Trophoblast cell (in vitro differentiated cells and primary cell): ENCODE measurements around the gene FBH1.
A peak's percentile ranks its signal among the peaks of the same experiment; 100 is the strongest.

Experiments
- DNase-seq, 2 donors: peaks; one replicate each; pipeline ENCODE4 v3.0.0-alpha.2; 2016
- H2AFZ ChIP-seq: 2 replicates; pipeline ENCODE4 v1.6.1; 2013; ENCODE audit warnings: low read length, moderate library complexity, mild to moderate bottlenecking; ENCODE audit not compliant: insufficient read depth, poor library complexity
- H2AK5ac ChIP-seq: 2 replicates; pipeline ENCODE4 v1.6.1; 2013; ENCODE audit warnings: mild to moderate bottlenecking, low read length
- H2BK120ac ChIP-seq: 2 replicates; pipeline ENCODE4 v1.6.1; 2013; ENCODE audit warnings: low read length, mild to moderate bottlenecking, moderate library complexity; ENCODE audit not compliant: insufficient read depth, poor library complexity
- H2BK12ac ChIP-seq: 2 replicates; pipeline ENCODE4 v1.6.1; 2013; ENCODE audit warnings: mild to moderate bottlenecking, low read length, moderate library complexity
- H2BK5ac ChIP-seq: 2 replicates; pipeline ENCODE4 v1.6.1; 2013; ENCODE audit warnings: low read length, low read depth, moderate library complexity, mild to moderate bottlenecking; ENCODE audit not compliant: poor library complexity
- H3K14ac ChIP-seq: 2 replicates; pipeline ENCODE4 v1.6.1; 2013; ENCODE audit warnings: mild to moderate bottlenecking, low read length
- H3K18ac ChIP-seq: 2 replicates; pipeline ENCODE4 v1.6.1; 2013; ENCODE audit warnings: mild to moderate bottlenecking, low read length
- H3K23ac ChIP-seq: 2 replicates; pipeline ENCODE4 v1.6.1; 2013; ENCODE audit warnings: low read length
- H3K27ac ChIP-seq: 2 replicates; pipeline ENCODE4 v1.5.1; 2013; ENCODE audit warnings: low read depth, mild to moderate bottlenecking, inconsistent platforms, low read length, moderate library complexity
- H3K27me3 ChIP-seq: 2 replicates; pipeline ENCODE4 v1.6.1; 2013; ENCODE audit warnings: inconsistent platforms, mild to moderate bottlenecking, low read length, moderate library complexity; ENCODE audit not compliant: insufficient read depth
- H3K36me3 ChIP-seq, 2 experiments: 1 replicate in 1 of 2; 2 replicates in 1 of 2; pipeline ENCODE4 v1.6.1; 2013; ENCODE audit warnings: low read length in 2 of 2, mild to moderate bottlenecking in 2 of 2, moderate library complexity in 1 of 2; ENCODE audit not compliant: insufficient read depth in 2 of 2, control insufficient read depth in 1 of 2
- H3K4ac ChIP-seq: 2 replicates; pipeline ENCODE4 v1.6.1; 2013; ENCODE audit warnings: low read depth, mild to moderate bottlenecking, low read length, moderate library complexity
- H3K4me1 ChIP-seq, 2 experiments: 1 replicate in 1 of 2; 2 replicates in 1 of 2; pipeline ENCODE4 v1.6.1; 2013; ENCODE audit warnings: low read length in 2 of 2, mild to moderate bottlenecking in 2 of 2, moderate library complexity in 1 of 2; ENCODE audit not compliant: insufficient read depth in 2 of 2, control insufficient read depth in 1 of 2
- H3K4me2 ChIP-seq: 2 replicates; pipeline ENCODE4 v1.6.1; 2013; ENCODE audit warnings: inconsistent platforms, mild to moderate bottlenecking, low read length, moderate library complexity
- H3K4me3 ChIP-seq: 2 replicates; pipeline ENCODE4 v1.5.1; 2013; ENCODE audit warnings: mild to moderate bottlenecking, low read depth, low read length, inconsistent platforms
- H3K79me1 ChIP-seq: one replicate; pipeline ENCODE4 v1.6.1; 2013; ENCODE audit warnings: low read length
- H3K79me2 ChIP-seq: 2 replicates; pipeline ENCODE4 v1.6.1; 2013; ENCODE audit warnings: low read length, mild to moderate bottlenecking; ENCODE audit not compliant: control insufficient read depth, insufficient read depth, poor library complexity
- H3K9ac ChIP-seq: 2 replicates; pipeline ENCODE4 v1.6.1; 2013; ENCODE audit warnings: mild to moderate bottlenecking, low read length
- H3K9me3 ChIP-seq: 2 replicates; pipeline ENCODE4 v1.6.1; 2013; ENCODE audit warnings: low read depth, mild to moderate bottlenecking, control low read depth, inconsistent platforms, low read length; ENCODE audit not compliant: insufficient read depth
- H4K12ac ChIP-seq: 2 replicates; pipeline ENCODE4 v1.6.1; 2013; ENCODE audit warnings: low read depth, mild to moderate bottlenecking, low read length, moderate library complexity
- H4K8ac ChIP-seq: 2 replicates; pipeline ENCODE4 v1.6.1; 2013; ENCODE audit warnings: low read depth, mild to moderate bottlenecking, low read length, moderate library complexity
- H4K91ac ChIP-seq: one replicate; pipeline ENCODE4 v1.6.1; 2013; ENCODE audit warnings: low read depth, mild to moderate bottlenecking, low read length, moderate library complexity
- WGBS: extraction: QIAGEN DNeasy Blood & Tissue Kit; methylation state at CpG from one replicate; pipeline ENCODE4 v1.1.7; 2013; ENCODE audit warnings: missing lambda C conversion rate; ENCODE audit not compliant: insufficient read length, insufficient coverage; ENCODE audit errors: extremely low coverage; 5-methylcytosine and 5-hydroxymethylcytosine counted together

Gene FBH1

DNA sequence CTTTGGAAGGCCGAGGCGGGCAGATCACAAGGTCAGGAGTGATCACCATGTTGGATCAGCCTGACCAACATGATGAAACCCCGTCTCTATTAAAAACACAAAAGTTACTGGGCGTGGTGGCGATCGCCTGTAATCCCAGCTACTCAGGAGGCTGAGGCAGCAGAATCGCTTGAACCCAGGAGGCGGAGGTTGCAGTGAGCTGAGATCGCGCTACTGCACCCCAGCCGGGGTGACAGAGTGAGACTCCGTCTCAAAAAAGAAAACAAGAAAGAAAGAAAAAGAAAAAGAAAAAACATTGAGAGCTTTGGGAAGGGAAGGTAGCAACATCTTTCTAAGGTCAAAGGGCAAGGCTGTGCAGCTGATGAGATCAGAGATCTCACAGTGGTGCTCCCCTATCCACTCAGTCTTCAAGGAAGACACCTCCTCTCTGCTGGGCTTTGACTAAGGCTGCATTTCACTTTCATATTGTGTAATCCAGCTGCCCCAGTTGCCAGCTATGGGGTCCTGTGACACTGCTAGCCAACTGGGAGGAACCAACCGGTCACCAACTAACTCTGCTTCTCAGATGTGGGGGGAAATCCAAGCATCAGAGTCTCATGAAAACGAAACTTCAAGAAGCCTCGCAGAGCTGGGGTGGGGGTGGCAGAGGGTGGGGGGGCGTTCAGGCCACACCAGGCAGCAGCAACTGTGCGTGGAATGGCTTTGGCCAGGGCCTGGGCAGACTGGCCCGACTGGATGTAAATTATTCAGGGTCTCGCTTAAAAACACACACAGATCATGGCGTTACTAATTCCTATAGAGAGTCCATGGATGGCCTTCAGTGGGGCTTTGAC is 85.8 kb downstream of the FBH1 start:
- no peak overlapping the region for H2BK120ac ChIP-seq
- H3K79me1 ChIP-seq = no peaks in the 10 kb centered on the region
- H3K9me3 ChIP-seq = no peaks in the 10 kb centered on the region
- H3K4ac ChIP-seq = no peak overlapping the region
- H3K36me3 ChIP-seq = no peaks in the 10 kb centered on the region
- H3K4me2 ChIP-seq = no peak overlapping the region
- peaks cover 6 to 7% of the 10 kb centered on the region in 2 experiments for H3K4me1 ChIP-seq
- no peak overlapping the region for H4K8ac ChIP-seq
- H4K12ac ChIP-seq = no peak overlapping the region
- H4K91ac ChIP-seq = no peak overlapping the region
- no peak overlapping the region for H3K4me3 ChIP-seq
- H2AK5ac ChIP-seq = no peak overlapping the region
- peak; percentile 21 to 34 for DNase-seq
- H3K9ac ChIP-seq = no peak overlapping the region
- H3K23ac ChIP-seq = no peak overlapping the region
- peaks cover 26% of the 10 kb centered on the region for H3K27me3 ChIP-seq
- H2BK5ac ChIP-seq = no peak overlapping the region
- H2AFZ ChIP-seq = no peak overlapping the region
- H3K27ac ChIP-seq = no peak overlapping the region
- H3K18ac ChIP-seq = no peak overlapping the region
- no peak overlapping the region for H2BK12ac ChIP-seq
- no peaks in the 10 kb centered on the region for H3K79me2 ChIP-seq
- WGBS = no CpG with 5 or more reads among the region's 20 CpGs
- no peak overlapping the region for H3K14ac ChIP-seq

DNA sequence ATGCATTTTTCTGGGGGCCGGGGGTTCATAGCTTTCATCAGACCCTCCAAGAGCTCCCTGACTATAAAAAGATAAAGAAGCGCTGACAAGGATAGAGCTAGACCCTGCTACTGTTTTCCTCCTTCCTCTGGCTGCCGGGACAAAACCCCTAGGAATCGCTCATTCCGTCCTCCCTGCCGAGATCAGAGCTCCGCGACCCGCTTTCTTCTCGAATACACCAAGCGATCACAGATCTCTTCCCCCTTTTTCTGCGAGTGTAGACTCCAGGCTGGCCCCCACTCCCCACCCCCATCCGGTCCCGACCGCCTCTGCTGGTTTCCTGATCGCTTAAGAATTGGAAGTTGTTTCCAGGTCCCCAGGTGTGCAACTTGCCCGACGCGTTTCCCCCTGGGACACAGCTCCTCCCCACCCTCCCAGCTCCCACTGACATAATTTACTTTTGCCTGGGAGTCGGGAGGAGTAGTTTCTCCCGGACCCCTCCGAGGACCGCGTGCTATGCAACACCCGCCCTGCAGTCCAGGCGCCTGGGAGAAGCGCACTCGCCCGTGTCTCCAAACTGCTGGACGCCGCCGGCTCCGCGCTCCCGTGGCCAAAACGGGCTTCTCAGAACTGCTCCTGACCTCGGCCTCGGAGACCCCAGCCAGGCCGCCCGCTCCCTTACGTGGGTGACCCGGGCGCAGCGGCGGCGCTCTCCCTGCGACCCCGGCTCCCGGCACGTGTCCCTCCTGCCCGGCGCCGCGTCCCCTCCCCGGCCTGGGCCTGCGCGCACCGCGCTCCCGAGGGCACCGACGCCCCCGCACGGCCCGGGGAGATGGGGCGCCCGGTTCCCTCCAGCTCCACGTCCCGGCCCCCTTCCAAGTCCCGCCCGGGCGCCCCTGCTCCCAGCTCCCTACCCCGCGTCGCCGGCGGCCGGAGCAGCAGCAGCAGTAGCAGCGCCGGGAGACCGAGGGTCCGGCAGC is 86.7 kb downstream of the FBH1 start:
- Histone ChIP-seq H3K23ac (no peak overlapping the region), H2BK120ac (no peak overlapping the region), H3K36me3 (no peaks in the 10 kb centered on the region), H3K79me2 (no peaks in the 10 kb centered on the region), H3K9ac (no peak overlapping the region), H2AK5ac (no peak overlapping the region), H3K4me3 (peak overlapping the region; percentile 63), H4K12ac (no peak overlapping the region), H3K27ac (no peak overlapping the region), H3K4me2 (peak overlapping the region; percentile 88), H3K18ac (no peak overlapping the region), H3K4ac (no peak overlapping the region), H3K27me3 (peaks cover 26% of the 10 kb centered on the region), H4K8ac (no peak overlapping the region), H3K4me1 (peaks cover 6 to 7% of the 10 kb centered on the region in 2 experiments), H3K14ac (no peak overlapping the region), H4K91ac (no peak overlapping the region), H2AFZ (no peak overlapping the region), H3K9me3 (no peaks in the 10 kb centered on the region), H3K79me1 (no peaks in the 10 kb centered on the region), H2BK12ac (no peak overlapping the region), H2BK5ac (no peak overlapping the region)
- WGBS = no CpG with 5 or more reads among the region's 82 CpGs
- DNase-seq = peak in 1 of 2 donors; percentile 43

GRCh38 chr10:5977471-5978229 is 87.6 kb downstream of the FBH1 start, which contains the start of gene IL15RA:
TSS of gene IL15RA (minus strand) at chr10:5977543. CDS start at chr10:5977492, 51 bp downstream.
- Histone ChIP-seq H3K27ac (no peak within 1 kb of the TSS), H3K18ac (no peak within 1 kb of the TSS), H3K4ac (no peak within 1 kb of the TSS), H3K36me3 (no peaks in the 10 kb centered on the region), H3K4me3 (peak within 1 kb of the TSS; percentile 63), H3K9me3 (no peaks in the 10 kb centered on the region), H3K4me2 (peak within 1 kb of the TSS; percentile 88), H2BK5ac (no peak within 1 kb of the TSS), H2AFZ (peak within 1 kb of the TSS; percentile 13), H2BK120ac (no peak within 1 kb of the TSS), H3K9ac (no peak within 1 kb of the TSS), H3K79me1 (no peaks in the 10 kb centered on the region), H3K79me2 (no peaks in the 10 kb centered on the region), H3K4me1 (peaks cover 6 to 7% of the 10 kb centered on the region in 2 experiments), H4K91ac (no peak within 1 kb of the TSS), H2BK12ac (no peak within 1 kb of the TSS), H3K23ac (no peak within 1 kb of the TSS), H4K8ac (no peak within 1 kb of the TSS), H3K27me3 (peaks cover 26% of the 10 kb centered on the region), H3K14ac (no peak within 1 kb of the TSS), H4K12ac (no peak within 1 kb of the TSS), H2AK5ac (no peak within 1 kb of the TSS)
- DNase-seq = peak; percentile 79 to 87
- no CpG with 5 or more reads among the region's 80 CpGs for WGBS

GRCh38 chr10:5978230-5978489 is 88.1 kb downstream of the FBH1 start:
- DNase-seq = no peak
- Histone ChIP-seq H3K36me3 (no peaks in the 10 kb centered on the region), H4K91ac (no peak overlapping the region), H3K79me2 (no peaks in the 10 kb centered on the region), H4K12ac (no peak overlapping the region), H4K8ac (no peak overlapping the region), H3K79me1 (no peaks in the 10 kb centered on the region), H3K9me3 (no peaks in the 10 kb centered on the region), H3K27ac (no peak overlapping the region), H3K9ac (no peak overlapping the region), H3K18ac (no peak overlapping the region), H3K27me3 (peaks cover 26% of the 10 kb centered on the region), H3K14ac (no peak overlapping the region), H3K4me1 (peaks cover 6 to 7% of the 10 kb centered on the region in 2 experiments), H3K23ac (no peak overlapping the region), H2BK5ac (no peak overlapping the region), H3K4me2 (peak overlapping the region; percentile 88), H3K4me3 (no peak overlapping the region), H2AK5ac (no peak overlapping the region), H2AFZ (no peak overlapping the region), H2BK12ac (no peak overlapping the region), H2BK120ac (no peak overlapping the region), H3K4ac (no peak overlapping the region)
- WGBS = no CpG with 5 or more reads among the region's 6 CpGs
